ENCODE results near the gene TRPC1. TPM values are rescaled to one million over a fixed set of nuclear protein-coding genes. Genes with fewer than 3 reads are reported as not detected.

The TRPC1 gene
- total RNA-seq, 4 donors from 2014 or later = 0.75 to 1.7 (median 1.1) TPM

GRCh38 chr3:142782616-142783015, 58.8 kb downstream of the TRPC1 start:
- Histone ChIP-seq H3K27ac (no peak overlapping the region), H3K36me3 (no peaks in the 10 kb centered on the region), H3K27me3 (no peaks in the 10 kb centered on the region), H3K9me3 (no peaks in the 10 kb centered on the region), H3K4me1 (no peaks in the 10 kb centered on the region), H3K4me3 (no peak overlapping the region)
- DNase-seq = no peak
- intact Hi-C loops (cut with DNase I; ENCODE audit: low total_unique reads) = no loop called here
- ATAC-seq = no peak
- in situ Hi-C loops (cut with MboI; ENCODE audit: low sequenced_read_pairs in 4 of 4) = no loop called here
- TF ChIP-seq CTCF (IDR thresholded peaks at IDR 0.05 in 4 of 5, conservative IDR thresholded peaks at IDR 0.05 in 1 of 5) = no peak
- no peak for TF ChIP-seq POLR2A (IDR thresholded peaks at IDR 0.05)

GRCh38 chr3:142784228-142784627, 60.4 kb downstream of the TRPC1 start:
- DNase-seq = no peak
- intact Hi-C loops (cut with DNase I; ENCODE audit: low total_unique reads) = no loop called here
- Histone ChIP-seq H3K4me3 (no peak overlapping the region), H3K36me3 (no peaks in the 10 kb centered on the region), H3K9me3 (no peaks in the 10 kb centered on the region), H3K27ac (no peak overlapping the region), H3K27me3 (no peaks in the 10 kb centered on the region), H3K4me1 (no peaks in the 10 kb centered on the region)
- TF ChIP-seq POLR2A (IDR thresholded peaks at IDR 0.05) (no peak), CTCF (IDR thresholded peaks at IDR 0.05 in 4 of 5, conservative IDR thresholded peaks at IDR 0.05 in 1 of 5) (no peak)
- ATAC-seq = no peak
- in situ Hi-C loops (cut with MboI; ENCODE audit: low sequenced_read_pairs in 4 of 4) = no loop called here

GRCh38 chr3:142785996-142786395, 62.2 kb downstream of the TRPC1 start:
- ATAC-seq (no peak), DNase-seq (no peak)
- H3K4me1 ChIP-seq = no peaks in the 10 kb centered on the region
- H3K9me3 ChIP-seq = no peaks in the 10 kb centered on the region
- intact Hi-C loops (cut with DNase I; ENCODE audit: low total_unique reads) (no loop called here), in situ Hi-C loops (cut with MboI; ENCODE audit: low sequenced_read_pairs in 4 of 4) (no loop called here)
- no peak overlapping the region for H3K4me3 ChIP-seq
- TF ChIP-seq POLR2A (IDR thresholded peaks at IDR 0.05) (no peak), CTCF (IDR thresholded peaks at IDR 0.05 in 4 of 5, conservative IDR thresholded peaks at IDR 0.05 in 1 of 5) (no peak)
- H3K27ac ChIP-seq = no peak overlapping the region
- H3K36me3 ChIP-seq = no peaks in the 10 kb centered on the region
- no peaks in the 10 kb centered on the region for H3K27me3 ChIP-seq

GRCh38 chr3:142787719-142788118, 63.9 kb downstream of the TRPC1 start:
- H3K36me3 ChIP-seq = no peaks in the 10 kb centered on the region
- no peak for ATAC-seq
- no peaks in the 10 kb centered on the region for H3K9me3 ChIP-seq
- H3K4me3 ChIP-seq = no peak overlapping the region
- DNase-seq = no peak
- in situ Hi-C loops (cut with MboI; ENCODE audit: low sequenced_read_pairs in 4 of 4) = no loop called here
- TF ChIP-seq CTCF (IDR thresholded peaks at IDR 0.05 in 4 of 5, conservative IDR thresholded peaks at IDR 0.05 in 1 of 5) (no peak), POLR2A (IDR thresholded peaks at IDR 0.05) (no peak)
- no peak overlapping the region for H3K27ac ChIP-seq
- H3K4me1 ChIP-seq = no peaks in the 10 kb centered on the region
- intact Hi-C loops (cut with DNase I; ENCODE audit: low total_unique reads) = no loop called here
- H3K27me3 ChIP-seq = no peaks in the 10 kb centered on the region

- in situ Hi-C loops (cut with MboI; ENCODE audit: low sequenced_read_pairs in 4 of 4) = no loop called here
- intact Hi-C loops (cut with DNase I; ENCODE audit: low total_unique reads) = no loop called here
- H3K9me3 ChIP-seq = no peaks in the 10 kb centered on the region
- no peak for ATAC-seq
- H3K36me3 ChIP-seq = no peaks in the 10 kb centered on the region
- H3K27me3 ChIP-seq = no peaks in the 10 kb centered on the region
- no peak overlapping the region for H3K4me3 ChIP-seq
- DNase-seq = no peak
- no peaks in the 10 kb centered on the region for H3K4me1 ChIP-seq
- H3K27ac ChIP-seq = no peak overlapping the region
- TF ChIP-seq POLR2A (IDR thresholded peaks at IDR 0.05) = no peak
- no peak for TF ChIP-seq CTCF (IDR thresholded peaks at IDR 0.05 in 4 of 5, conservative IDR thresholded peaks at IDR 0.05 in 1 of 5)
Measured at GRCh38 chr3:142794508-142794907, 70.7 kb downstream of the TRPC1 start.

All from gastrocnemius medialis (tissue), 4 donors.